CD4-positive, alpha-beta T cell treated with Interleukin-6 at 100 ng/mL for 8 hours (primary cell): ENCODE results near the gene RNF227.

ENCODE experiments used
- DNase-seq: peaks from one replicate; pipeline ENCODE4 v3.0.0-alpha.2; 2020; ENCODE audit warnings: mixed read lengths, low spot score

Gene RNF227

GRCh38 chr17:7930841-7931631, 14.9 kb upstream of the RNF227 start:
- no peak for DNase-seq

DNA sequence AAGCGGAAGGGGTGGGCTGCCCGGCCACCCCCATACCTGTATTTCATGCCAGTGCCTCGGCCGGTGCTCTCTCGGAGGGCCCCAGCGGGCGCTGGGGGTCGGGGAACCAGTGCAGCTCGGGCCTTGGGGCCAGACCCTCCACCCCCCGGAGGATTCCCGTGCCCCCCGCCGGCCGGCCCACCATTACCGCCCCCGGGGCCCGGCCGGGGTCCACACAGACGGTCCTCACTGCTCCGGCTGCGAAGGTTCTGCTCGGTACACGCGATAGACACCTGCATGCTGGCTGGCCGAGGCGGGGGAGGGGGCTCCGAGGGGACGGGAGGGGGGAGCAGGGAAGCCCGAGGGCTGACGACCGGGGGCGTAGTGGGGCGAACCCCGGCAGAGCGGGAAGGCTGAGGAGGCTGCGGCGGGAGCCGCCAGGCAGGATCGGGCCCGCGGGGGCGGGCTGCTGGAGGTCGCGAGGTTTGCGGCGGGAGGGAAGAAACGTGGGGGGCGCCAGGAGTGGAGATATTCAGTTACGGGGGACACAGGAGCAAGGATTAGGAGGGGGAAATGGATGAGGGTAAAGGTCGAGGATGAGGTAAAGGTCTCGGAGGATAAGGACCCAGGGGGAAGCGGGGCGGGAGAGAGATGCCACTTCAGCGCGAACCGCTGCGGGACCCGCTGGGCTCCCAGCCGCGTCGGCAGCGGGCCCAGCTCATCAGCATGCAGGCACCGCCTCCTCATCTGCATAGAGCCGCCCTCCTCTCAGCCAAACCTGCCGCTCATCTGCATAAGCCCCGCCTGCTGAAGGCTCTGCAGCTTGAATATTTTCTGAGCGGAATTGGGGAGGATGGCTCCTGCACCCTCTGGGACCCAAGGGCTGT, 13.3 kb upstream of the RNF227 start, which contains the start of gene KCNAB3:
TSS of gene KCNAB3 (minus strand) at position 699 of the 866 bp plus-strand sequence. CDS start at position 278, 421 bp downstream.
- peak; percentile 42 for DNase-seq

DNA sequence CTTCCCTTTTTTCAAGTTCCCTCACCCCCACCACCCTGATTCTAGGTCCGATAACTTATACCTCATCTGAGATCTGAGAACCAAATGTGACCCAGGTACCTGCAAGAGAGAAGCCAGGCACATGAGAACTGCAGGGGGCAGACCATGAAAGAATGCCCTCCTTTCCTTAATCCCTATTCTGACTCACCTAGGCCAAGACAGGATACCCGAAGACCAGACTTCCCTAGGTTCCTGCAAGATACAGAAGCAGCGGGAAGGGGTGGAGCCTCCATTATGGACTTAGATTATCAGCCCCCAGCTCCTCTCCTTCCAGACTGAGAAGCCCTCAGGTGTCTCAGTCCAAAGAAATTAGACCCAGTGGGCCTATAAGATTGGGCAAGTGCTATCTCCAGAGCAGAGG, 11.5 kb upstream of the RNF227 start:
- no peak for DNase-seq

DNA sequence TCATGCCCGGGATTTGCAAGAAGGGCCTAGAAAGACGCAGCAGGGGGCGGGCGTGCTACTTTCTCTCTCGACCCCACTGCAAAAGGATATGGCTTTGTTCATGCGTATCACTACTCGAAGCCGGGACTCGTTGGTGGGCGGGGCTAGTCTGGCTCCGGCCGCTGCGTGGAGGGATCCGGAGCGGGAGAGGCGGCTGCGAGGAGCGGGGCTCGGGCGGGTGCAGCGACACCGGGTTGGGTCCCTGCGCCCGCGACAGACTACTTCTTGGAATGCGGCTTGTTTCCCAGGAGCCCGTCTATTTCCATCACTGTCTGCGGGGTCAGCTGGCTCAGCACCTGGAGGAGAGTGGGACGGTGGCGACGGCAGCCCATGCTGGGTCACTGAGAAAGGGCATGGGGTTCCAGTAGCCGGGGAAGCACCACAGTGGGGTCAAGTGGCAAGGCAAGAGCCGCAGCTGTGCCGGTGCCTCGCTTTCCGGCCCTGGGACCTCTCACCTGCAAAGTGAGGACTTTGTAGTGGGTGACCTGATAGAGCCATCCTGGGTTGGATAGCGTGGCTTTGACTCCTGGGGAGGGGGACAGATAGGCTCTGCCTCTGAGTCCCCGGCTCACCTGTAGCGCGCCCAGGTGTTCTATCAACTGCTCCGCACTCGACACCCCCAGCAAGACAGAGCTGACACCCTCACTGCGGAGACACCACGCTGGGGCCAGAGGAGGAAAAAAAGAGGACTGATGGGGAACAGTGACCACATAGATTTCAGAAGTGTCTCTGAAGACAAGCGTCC, 6.9 kb upstream of the RNF227 start:
- peak; percentile 84 for DNase-seq

GRCh38 chr17:7922269-7922844, 6.3 kb upstream of the RNF227 start:
- DNase-seq, result no peak

- DNase-seq, result no peak
These were observed 719 bp upstream of the RNF227 start for GRCh38 chr17:7916808-7917207.

- DNase-seq, result no peak
These were observed 245 bp upstream of the RNF227 start for GRCh38 chr17:7916385-7916682.

GRCh38 chr17:7915179-7915610, 894 bp downstream of the RNF227 start:
- no peak for DNase-seq

GRCh38 chr17:7912927-7913524, 3.1 kb downstream of the RNF227 start:
- peak; percentile 71 for DNase-seq

DNA sequence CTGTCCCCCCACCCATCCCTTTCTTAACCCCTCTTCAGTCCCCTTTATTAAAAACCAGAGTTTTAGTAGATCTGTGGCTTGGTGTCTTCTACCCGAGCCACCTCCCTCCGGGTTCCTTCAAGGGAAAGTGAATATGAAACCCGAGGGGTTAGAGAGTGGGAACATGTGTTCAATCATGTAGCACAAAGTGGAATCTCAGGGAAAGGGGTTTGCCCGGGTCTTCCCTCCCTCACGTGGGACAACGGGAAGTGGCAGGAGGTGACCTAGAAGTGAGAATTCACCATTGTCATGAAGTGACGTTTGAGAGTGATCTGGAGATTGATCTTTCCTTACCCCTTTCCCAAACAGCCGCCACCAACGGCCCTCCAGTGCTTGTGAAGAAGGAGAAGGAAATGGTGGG, 5.0 kb downstream of the RNF227 start:
- DNase-seq, result no peak

- no peak for DNase-seq
These were observed 5.4 kb downstream of the RNF227 start for GRCh38 chr17:7910711-7911110.

- DNase-seq, result no peak
These were observed 5.8 kb downstream of the RNF227 start for GRCh38 chr17:7910281-7910680.

GRCh38 chr17:7909089-7909488, 7.0 kb downstream of the RNF227 start:
- DNase-seq, result no peak

GRCh38 chr17:7903154-7904103, 12.7 kb downstream of the RNF227 start:
- no peak for DNase-seq

GRCh38 chr17:7897773-7898172, 18.3 kb downstream of the RNF227 start:
- peak; percentile 14 for DNase-seq

- DNase-seq, result no peak
These were observed 19.0 kb downstream of the RNF227 start for GRCh38 chr17:7897090-7897489.

DNA sequence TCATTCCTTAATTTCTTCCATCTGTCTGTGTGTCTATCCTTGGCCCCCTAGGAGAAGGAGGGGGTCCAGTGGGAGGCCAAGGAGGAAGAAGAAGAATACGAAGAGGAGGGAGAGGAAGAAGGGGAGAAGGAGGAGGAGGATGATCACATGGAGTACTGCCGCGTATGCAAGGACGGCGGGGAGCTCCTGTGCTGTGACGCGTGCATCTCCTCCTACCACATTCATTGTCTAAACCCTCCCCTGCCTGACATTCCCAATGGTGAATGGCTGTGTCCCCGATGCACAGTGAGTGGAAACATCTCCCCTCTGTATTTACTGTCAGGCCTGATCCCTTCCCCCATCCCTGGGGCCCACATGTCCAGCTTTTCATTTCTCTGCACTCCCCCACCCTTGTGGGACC, 21.2 kb downstream of the RNF227 start:
- no peak for DNase-seq

DNA sequence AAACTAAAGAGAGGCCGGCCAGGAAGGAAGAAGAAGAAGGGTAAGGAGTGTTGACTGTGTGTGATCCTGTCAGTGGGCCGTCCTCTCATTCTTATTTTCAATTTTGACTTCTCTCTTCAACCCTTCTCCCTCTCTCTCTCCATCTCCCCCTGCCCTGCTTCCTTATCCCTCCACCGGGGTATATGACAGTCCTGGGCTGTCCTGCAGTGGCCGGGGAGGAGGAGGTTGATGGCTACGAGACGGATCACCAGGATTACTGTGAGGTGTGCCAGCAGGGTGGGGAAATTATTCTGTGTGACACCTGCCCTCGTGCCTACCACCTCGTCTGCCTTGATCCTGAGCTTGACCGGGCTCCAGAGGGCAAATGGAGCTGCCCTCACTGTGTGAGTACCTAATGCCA, 21.9 kb downstream of the RNF227 start:
- DNase-seq, result no peak

DNA sequence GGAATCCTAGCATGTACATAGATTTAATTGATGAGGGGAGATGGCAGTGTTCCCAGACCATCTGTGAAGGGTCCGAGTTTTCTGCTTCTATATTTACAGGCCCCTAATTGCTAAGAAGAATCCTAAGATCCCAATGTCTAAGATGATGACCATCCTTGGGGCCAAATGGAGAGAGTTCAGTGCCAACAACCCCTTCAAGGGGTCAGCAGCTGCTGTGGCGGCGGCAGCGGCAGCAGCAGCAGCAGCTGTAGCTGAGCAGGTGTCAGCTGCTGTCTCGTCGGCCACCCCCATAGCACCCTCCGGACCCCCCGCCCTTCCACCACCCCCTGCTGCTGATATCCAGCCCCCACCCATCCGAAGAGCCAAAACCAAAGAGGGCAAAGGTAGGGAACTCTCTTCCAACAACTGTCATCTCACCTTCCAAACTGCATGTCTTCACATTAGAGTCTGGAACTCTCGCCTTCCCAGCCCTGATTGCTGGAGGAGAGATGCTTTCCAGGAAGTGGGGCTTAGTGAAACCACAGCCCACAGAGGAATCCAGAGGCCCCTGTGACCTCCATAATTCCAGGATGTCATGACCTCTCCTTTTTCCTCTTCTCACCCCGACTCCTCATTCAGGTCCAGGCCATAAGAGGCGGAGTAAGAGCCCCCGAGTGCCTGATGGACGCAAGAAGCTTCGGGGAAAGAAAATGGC, 22.8 kb downstream of the RNF227 start:
- no peak for DNase-seq
